8988T (cell line): Measurements from ENCODE around the gene SLIT1.
A peak's percentile ranks its signal among the peaks of the same experiment; 100 is the strongest.

Experiments used
- DNase-seq: peaks from one replicate; pipeline ENCODE4 v3.0.0; 2011

SLIT1 gene

DNA sequence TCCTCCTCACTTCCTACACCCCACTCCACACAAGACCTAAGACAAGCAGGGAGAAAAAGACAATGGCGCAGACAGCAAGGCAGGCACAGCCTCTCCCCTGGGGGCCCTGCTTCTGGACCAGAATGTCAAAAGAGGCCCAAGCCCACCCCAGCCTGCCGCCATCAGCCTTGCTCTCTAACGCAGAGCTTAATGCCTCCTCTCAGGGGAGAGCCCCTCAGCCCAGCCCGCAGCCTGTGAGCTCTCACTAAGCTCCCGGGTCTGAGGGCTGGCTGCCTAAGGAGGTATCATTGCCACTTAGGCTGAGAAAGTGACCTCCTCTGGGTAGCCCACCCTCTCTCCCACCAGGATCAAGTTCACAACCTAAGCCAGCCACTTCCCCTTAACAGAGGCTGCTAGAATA is 16.7 kb downstream of the SLIT1 start:
- no peak for DNase-seq

DNA sequence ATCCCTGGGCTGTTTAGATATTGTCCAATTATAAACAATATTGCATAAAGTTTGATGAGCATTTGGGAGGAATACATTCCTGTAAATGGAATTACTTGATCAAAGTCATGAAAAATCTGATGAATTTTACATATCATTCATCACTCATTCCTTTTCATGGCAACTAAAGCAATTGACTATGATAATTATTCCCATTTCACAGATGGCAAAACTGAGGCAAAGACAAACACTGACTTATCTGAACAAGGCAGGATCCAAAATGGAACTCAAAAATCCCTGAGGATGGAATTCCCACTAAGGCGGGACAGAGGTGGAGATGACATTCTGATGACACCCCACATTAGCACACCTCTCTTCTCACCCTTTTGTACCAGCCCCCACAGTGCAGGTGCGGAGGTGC is 17.1 kb downstream of the SLIT1 start:
- DNase-seq, result no peak

DNA sequence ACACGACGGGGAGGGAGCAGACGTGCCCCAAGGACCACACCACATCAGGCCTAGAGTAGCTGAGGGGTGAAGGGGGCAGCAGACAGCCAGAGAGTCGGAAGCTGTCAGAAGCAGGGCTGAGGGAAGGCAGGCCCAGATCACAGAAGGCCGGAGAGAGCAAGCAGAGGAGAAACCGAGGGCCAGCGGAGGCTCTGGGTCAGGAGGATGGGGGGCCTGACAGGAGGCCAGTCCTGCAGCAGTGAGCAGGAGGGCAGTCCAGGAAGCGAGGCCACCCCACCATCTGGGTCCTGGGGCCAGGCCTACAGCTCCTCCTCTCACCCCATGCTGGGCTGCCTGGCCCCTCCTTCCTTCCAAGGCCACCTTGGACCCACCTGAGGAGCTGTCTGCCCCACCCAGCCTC is 20.3 kb downstream of the SLIT1 start:
- no peak for DNase-seq

DNA sequence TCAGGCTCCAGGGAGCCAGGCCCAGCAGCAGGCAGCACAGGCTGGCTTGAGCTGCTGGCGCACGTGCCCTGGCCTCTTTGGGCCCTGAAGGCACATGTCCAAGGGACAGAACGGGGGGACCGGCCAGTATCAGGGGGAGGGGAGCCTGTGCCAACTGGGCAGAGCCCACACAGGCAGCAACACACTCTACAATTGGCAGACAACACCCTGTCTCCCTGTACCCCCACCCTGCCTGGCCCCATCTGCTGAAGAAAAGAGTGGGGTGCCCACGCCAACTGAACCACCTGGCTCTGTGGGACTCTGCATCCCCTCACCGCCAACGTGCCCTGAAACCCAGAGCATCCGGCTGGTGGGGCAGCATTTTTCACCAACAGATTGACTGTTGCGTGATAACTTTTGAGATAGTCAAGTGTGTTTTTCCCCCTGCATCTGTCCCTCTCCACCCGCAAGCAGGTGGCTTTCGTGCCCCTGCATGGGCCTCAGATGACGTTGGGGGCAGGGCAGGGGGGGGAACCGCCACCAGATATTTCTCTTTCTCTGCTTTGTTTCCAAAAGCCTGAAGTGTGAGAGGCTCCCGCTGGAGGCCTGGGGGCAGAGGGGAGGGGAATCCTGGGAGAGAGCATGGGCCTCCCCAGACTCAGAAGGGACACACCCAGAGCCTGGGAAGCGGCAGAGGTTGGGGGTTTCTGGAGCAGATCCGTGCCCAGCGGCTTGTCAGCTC is 21.8 kb downstream of the SLIT1 start:
- DNase-seq, result no peak

DNA sequence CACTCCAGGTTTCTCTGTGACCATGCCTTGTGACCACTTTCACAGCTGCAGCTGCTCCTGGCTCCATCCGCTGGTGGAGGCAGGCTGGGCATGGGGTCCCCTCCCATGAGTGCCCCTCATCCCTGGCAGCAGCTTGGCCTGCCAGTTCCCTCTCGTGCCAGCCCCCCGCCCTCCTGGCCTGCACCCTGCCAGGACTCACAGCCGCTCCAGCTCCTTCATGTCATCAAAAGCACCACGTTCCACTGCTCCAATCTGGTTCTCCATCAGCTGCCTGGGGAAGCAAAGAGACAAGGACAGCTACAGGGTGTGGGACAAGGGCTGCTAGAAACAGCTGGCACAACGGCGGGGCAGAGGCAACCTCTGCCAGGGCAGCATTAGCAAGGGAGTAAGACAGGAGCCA is 22.6 kb downstream of the SLIT1 start:
- DNase-seq, result no peak

DNA sequence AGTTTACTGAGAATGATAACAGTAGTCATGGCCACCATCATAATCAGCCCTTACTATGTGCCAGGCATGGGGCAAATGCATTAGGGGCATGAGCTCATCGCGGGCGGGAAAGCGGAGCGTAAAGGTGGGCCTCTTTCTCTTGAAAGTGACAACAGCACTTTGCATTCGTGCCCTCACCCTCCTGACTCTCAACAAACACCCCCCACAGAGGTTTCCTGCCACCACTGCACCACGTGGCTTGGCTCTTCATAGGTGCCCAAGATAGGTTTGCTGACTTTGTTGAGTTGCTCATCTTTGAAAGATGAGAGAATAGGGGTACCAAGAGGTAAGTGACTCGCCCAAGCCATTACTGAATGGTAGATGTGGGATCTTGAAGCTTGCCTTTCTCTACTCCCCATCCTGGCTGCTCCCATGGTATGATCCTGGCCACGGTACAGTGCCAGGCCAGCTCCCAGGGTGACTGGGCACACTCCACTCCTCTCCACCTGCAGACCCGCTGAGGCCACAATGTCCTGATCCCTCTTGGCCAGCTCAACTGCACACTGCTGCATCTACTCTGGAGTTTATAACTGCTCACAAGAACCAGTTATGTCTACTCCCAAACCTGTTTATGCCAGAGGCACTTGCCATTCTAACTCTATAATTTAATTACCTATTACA is 26.0 kb downstream of the SLIT1 start:
- no peak for DNase-seq

DNA sequence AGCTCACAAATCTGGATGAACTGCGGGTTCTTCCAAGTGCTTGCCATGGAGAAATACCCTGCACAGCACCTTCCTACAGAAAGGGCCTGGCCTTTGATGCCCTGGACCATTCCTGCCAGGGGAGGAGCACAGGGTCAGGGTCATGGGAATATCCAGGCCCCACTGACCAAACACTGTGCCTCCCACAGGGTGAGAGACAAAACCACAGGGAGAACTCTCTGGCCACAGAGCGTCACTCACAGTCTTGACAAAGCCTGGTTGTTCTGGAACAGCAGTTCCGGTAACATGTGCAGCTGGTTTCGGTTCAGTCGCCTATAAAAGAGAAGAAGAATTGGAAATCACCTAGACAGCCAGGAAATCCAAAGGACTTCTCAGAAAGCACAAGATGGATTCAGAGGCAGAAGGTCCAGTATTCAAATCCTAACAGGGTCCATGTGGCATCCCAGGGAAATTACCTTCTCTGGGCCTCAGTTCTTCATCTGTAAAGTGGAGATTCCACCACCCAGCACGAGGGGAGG is 28.1 kb downstream of the SLIT1 start:
- DNase-seq, result no peak

DNA sequence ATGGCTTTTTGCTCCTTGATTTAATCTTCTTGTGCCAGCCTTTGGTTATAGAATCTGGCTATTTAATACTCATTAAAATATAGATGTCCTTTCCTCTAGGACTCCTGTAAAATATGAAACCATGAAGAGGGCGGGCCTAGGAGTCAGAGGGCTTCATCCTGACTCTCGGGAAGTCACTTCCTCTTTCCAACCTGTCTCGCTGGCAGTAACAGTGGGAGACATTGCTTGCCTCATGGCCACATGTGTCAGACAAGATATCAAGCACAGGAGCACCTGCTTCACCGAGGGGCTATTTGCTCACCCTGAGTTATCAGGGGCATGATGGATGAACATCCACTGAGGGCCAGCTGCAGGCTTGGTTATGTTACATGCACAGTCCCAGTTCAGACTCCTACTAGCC is 31.0 kb downstream of the SLIT1 start:
- no peak for DNase-seq

DNA sequence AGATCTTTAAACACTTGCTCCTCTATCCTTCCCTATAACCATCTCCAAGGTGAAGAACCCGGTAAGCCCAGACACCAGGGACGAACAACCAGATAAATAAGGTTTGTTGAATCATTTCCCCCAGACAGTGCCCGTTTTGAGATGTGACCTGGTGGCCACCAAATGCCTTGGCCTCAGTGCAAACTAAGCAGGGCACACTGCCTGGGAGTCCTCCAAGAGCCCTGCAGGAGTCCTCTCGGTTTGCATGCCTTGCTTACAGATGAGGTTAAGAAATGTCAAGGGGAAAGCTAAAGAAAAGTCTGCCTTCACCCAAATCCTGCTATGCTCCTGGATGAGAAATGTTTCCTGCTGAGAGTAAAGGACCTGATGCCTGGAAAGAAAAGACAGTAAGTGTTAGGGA is 31.6 kb downstream of the SLIT1 start:
- no peak for DNase-seq

DNA sequence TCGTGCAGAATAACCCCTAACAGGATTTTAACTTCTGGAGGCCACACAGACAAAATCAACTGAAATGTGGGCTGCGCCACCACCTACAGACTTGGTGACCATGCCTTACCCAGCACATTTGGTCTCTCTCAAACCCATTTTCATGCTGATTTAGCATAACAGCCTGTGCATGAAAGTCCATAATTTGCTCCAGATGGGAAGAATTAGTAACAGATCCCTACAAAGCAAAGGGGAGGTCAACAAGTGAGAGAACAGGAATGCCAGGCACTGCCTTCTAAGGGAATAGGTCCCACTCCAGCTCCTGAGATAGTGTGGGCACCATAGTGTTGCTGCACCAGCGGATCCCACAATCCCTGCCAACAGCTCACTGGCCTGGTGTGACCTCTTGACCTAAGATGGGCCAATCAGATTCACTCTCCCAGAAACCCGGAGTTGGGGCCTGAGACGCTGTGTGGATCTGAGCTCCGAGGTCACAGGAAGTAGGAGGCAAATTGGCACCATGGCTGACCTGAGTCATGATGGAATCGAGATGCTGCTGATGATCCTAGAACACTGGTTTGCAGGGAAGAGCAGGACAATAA is 32.4 kb downstream of the SLIT1 start:
- no peak for DNase-seq

DNA sequence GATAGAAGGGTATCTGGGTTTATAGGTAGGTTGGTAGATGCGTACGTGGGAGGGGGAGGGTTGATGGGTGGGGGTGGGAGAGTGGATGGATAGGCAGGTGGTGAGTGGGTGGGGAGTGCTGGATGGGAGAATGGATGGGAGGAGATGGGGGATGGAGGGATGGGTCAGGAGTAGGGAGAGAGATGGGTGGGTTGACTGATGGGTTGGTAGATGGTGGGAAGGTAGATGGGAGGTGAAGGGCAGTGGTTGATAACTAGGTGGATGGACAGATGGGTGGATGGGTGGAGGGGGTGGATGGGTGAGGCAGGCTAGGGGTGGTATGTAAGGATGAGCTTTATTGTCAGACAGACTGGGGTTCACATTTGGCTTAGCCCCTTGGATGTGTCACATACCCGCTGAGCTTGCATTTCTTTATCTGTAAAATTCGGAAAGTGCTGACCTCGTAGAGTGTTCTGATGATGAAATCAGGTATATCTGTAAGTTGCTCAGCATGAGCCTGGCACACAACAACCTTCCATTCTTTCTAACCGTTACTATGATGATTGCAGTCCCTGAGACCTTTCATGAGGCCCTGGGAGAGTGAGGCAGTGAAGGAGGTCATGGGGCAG is 34.3 kb downstream of the SLIT1 start:
- no peak for DNase-seq

DNA sequence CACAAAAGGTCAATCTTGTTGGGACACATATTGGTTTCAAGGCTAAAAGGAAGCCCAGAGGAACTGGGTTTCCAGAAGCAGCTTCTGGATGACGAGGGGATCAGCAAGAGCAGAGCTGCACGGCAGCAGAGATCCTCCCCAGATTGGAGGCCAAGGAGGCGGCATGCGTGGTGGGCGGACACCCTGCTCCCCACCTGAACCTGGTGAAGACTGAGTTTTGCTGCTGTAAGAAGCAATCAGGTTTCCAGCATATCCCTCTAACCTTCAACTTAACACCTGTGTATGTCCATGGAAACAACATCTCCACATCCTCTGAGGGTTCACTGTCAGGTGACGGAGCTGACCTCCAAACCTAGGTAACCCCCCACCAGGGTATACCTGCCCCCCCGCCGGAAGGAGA is 35.1 kb downstream of the SLIT1 start:
- DNase-seq, result no peak

DNA sequence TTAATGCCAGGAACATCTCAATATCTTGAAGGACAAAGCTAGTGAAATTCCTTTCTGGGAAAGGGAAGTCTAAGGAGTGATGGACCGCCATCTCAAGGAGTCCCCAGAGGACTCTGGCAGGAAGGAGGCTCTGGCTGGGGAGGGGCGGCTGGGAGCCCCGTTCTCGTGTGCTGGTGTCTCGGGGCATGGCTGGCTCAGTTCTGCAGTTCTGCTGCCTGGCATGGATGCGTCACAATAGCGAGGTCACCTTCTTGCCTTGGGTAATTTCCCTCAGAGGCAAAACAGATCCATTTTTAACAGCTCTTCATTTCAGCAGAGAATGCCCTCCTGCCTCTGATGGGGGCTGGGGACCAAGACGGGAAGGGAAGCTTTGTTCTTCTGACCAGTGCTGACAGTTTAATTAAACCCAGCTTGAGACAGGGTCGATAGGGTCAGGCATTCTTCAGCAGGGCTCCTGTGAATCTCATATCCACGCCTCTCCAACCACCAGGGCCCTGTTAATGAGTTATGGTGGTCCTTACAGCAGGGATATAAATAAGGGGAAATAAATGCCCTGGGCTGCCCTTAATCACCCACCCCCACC is 35.7 kb downstream of the SLIT1 start:
- DNase-seq, result no peak

DNA sequence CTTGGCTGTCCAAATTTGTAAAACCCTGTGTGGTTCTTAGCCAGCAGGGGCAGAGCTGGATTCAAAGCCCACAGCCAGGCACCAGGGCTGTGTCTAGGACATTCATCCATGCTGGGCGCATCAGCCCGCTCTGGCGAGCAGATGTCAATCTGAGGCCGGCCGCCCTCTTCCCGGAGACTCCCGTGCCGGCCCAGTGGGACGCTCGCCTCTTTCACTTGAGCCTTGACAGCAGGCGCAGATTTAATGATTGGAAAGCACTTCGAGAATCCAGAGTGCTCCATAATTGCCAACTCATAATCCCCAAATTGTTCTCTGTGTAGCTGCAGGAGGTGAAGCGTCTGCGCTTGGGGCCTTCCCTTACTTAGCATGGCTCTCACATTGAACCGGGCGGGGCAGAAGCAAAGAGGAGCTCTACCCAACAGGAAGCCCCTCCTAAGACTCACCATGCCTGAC is 36.7 kb downstream of the SLIT1 start:
- DNase-seq, result no peak

DNA sequence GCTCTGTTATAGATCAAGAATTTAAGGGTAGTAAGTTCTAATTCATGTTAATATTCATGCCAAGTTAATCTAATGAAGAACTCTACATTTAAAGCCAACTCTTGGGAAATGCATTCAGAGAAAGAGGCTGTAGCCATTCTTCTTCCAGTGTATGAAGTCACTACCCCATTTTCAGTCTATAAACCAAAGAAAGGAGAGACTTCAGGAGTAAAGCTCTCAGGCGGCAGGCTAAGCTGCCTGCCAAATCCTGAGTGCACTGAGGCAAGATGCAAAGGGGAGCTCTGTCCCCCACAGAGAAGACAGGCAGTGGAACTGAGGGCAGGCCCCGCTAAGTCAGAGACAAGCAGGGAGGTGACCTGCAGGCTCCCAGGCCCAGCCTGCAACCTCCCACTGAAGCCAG is 41.5 kb downstream of the SLIT1 start:
- DNase-seq, result no peak

DNA sequence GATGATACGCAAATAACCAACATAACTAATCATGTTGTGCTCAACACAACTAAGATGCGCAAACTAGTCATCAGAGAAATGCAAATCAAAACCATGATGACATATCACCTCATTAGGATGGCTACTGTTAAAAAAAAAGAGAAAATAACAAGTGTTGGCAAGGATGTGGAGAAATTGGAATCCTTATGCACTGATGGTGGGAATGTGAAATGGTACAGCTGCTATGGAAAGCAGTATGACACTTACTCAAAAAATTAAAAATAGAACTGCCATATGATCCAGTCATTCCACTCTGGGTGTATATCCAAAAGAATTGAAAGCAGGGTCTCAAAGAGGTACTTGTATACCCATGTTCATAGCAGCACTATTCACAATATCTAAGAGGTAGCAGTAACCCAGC is 42.9 kb downstream of the SLIT1 start:
- DNase-seq, result no peak

DNA sequence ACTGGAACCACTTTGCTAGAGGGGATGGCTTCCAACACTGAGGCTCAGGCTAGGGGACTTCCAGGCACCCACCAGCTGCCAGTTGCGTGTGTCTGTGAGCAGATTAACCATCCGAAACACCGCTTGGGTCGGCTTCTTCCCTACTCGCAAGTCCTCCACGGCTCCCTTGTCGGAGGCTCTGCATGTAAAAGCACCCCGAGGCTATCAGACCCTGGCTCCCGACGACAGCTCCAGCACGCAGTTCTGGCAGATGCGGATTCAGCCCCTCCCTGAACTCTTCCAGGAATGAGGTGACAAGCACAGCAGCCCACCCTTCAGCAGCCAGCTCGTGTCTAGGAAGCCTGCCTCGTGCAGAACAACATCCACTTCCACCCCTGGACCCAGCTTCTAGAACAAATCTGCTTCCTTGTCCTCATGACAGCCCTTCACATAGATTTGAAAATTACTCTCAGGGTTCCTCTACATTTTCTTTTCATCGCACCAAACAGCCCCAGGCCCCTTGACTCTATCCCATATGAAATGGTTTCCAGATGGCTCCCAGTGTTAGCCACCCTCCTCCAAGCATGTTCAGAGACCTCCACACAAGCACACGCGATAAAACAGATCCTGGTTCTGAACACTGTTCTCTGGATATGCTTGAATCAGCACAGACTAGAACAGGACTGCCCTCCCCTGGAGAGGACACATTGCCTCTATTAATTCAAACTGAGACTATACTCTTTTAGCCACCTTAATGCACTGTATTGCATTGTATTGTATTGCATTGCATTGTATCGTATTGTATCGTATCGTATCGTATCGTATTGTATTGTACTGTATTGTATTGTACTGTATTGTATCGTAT is 44.6 kb downstream of the SLIT1 start:
- DNase-seq, result no peak

DNA sequence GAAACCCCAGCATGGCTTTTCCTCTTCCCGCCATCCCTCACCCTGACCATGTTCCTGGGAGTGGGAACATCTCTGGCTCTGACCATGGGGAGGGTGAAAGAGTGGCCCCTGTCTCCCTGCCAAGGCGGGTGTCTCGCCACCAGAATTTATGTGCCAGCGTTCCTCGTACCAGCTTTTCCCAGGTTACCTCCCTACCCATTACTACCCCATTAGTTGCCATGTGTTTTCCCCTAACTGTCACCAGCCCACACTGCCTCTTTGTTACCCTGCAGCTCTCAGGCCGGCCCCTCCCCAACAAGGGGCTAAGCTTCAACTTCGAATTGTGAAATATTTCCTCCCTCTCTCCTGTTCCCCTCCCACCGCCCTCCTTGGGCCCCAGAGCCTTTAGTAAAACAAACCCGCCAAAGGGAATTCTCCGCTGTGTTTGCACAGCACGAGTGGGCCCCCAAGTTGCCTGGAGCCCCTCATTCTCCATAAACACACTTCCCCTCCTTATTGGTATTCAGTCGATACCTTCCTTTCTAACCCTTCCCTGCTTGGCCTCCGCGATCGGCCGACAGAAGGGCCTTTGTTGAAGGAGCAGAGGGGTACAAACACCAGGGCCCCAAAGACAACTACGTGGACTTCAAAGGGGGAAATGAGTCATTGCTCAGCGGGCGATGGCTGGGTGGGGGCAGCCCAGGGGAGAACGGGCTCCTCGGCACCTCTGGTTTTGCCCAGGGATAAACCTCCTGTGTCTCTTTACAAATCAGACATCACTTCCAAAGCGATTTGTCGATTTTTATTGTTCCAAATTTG is 45.5 kb downstream of the SLIT1 start:
- no peak for DNase-seq

DNA sequence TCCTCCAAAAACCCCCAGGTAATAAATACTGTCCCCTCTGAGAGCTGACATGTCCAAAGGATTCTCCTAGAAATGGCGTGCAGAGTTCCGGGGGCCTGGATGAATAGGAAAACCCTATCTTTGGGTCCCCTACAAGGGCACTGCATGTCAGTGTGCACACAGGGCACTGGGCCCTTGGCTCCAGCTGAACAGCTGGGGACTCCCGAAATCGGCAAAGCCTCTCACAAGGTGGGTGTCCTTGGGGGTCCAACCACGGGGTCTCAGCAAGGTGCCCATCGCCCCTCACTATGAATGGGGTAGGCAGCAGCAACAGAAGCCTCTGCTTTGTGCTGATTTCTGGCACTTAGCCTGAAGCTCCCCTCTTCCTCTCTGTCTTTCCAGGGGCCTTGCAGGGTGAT is 46.1 kb downstream of the SLIT1 start:
- no peak for DNase-seq

DNA sequence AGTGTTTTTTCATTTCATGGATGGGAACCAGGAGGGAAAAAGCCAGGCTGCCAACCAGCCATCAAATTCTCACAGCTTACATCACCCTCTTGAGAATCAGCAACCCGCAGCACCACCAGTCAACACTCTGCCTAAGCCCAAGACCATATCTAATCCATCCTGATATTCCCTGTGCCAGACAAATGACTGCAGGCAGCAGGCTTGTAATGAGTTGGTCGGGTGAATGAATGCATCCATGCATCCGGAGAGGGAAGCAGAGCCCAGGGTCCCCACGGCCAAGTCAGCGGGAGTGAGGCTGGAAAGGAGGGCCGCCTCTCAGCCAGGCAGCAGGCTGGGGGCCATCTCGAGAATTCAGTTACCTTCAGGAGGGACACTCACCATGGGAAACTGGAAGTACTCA is 46.9 kb downstream of the SLIT1 start:
- no peak for DNase-seq

DNA sequence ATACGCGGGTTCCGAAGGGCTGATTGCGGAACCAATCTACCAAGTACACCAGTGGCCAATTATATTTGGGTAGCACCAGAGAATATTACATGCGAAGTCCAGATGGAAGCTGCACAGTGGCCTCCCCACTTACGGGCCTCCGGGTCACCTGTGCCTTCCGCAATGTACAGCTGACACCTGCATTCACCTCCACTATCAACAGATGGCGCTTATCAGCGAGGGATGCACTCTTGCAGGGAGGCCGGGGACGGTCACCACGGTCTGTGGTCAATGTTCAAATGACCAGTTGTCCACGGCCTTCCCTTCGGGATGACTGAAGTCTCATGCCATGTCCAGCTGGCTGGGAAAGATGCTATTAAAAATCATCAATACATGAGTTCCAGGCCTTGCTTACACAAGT is 47.6 kb downstream of the SLIT1 start:
- peak; percentile 51 for DNase-seq

DNA sequence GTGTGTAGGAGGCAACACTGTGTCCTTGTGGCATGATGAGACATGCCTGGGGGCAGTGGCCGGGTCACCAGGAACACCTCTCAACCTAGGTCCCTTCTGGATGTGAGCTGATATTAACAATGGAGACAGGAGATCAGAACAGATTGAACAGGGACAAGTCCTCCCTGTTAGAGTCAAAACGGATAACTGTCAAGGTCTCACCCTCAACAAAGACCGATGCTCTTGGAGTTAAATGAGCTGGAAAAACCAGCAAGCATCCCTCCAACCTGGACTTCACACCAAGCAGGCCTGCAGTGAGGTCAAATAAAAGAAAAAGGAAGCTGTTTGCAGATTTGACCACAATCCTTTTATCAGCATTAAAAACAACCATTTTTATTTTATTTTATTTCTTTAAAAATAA is 49.0 kb downstream of the SLIT1 start:
- no peak for DNase-seq
